Measurements from ENCODE around the gene MCF2L. TPM values are rescaled to one million over a fixed set of nuclear protein-coding genes. Genes with fewer than 3 reads are reported as not detected.

MCF2L gene
- total RNA-seq, 2 donors from 2014 or later, result 47.6 to 64.7 TPM

GRCh38 chr13:112930192-112930591 lies 38.8 kb upstream of the MCF2L start:
- H3K4me3 ChIP-seq, result no peak overlapping the region
- no peaks in the 10 kb centered on the region for H3K9me3 ChIP-seq
- no peak for DNase-seq (ENCODE audit: low spot score)
- no peaks in the 10 kb centered on the region for H3K4me1 ChIP-seq (replicated peaks)
- no peaks in the 10 kb centered on the region for H3K36me3 ChIP-seq
- TF ChIP-seq CTCF (IDR thresholded peaks at IDR 0.05) (no peak), POLR2AphosphoS5 (IDR thresholded peaks at IDR 0.05) (no peak), POLR2A (IDR thresholded peaks at IDR 0.05) (no peak)
- no peaks in the 10 kb centered on the region for H3K27me3 ChIP-seq (replicated peaks; ENCODE audit: insufficient read depth)
- intact Hi-C loops (cut with DNase I), result no loop called here
- no peak overlapping the region for H3K27ac ChIP-seq

GRCh38 chr13:112931028-112931934 lies 37.7 kb upstream of the MCF2L start:
- peak; percentile 67 for DNase-seq (ENCODE audit: low spot score)
- no peaks in the 10 kb centered on the region for H3K27me3 ChIP-seq (replicated peaks; ENCODE audit: insufficient read depth)

DNA sequence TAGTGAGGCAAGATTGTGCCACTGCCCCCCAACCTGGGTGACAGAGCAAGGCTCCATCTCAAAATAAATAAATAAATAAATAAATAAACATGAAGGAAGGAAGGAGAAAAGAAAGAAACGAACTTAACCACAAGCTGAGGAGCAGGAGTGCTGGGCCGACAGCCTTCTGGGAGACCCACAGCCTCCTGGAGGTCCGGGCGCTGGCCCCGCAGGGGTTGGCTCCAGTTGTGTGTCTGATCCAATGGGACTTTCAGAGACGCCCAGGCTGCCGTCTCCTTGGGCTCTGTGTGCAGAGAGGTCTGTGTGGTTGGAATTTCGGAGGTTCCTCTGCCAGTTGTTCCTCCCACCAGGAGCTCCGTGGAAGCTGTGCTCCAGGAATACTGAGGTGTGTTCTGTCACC lies 36.0 kb upstream of the MCF2L start:
- no peak overlapping the region for H3K4me3 ChIP-seq
- TF ChIP-seq CTCF (IDR thresholded peaks at IDR 0.05) (no peak), POLR2A (IDR thresholded peaks at IDR 0.05) (no peak), POLR2AphosphoS5 (IDR thresholded peaks at IDR 0.05) (no peak)
- no peak overlapping the region for H3K27ac ChIP-seq
- no peaks in the 10 kb centered on the region for H3K27me3 ChIP-seq (replicated peaks; ENCODE audit: insufficient read depth)
- H3K4me1 ChIP-seq (replicated peaks), result no peaks in the 10 kb centered on the region
- H3K9me3 ChIP-seq, result no peaks in the 10 kb centered on the region
- H3K36me3 ChIP-seq, result no peaks in the 10 kb centered on the region
- no peak for DNase-seq (ENCODE audit: low spot score)
- WGBS, result 84% methylated on average over 9 of the region's 9 CpGs
- intact Hi-C loops (cut with DNase I), result no loop called here

More at GRCh38 chr13:112931028-112931934, 37.7 kb upstream of the MCF2L start:
- WGBS, result 27% methylated on average over 31 of the region's 32 CpGs
- Histone ChIP-seq H3K4me3 (peak overlapping the region in 1 of 2 donors; percentile 23), H3K36me3 (no peaks in the 10 kb centered on the region), H3K9me3 (no peaks in the 10 kb centered on the region), H3K4me1 (replicated peaks) (no peaks in the 10 kb centered on the region), H3K27ac (peak overlapping the region; percentile 66 to 75)
- peak; percentile 34 to 75 (median 60) for TF ChIP-seq CTCF (IDR thresholded peaks at IDR 0.05)
- peak; percentile 51 for TF ChIP-seq POLR2AphosphoS5 (IDR thresholded peaks at IDR 0.05)
- no peak for TF ChIP-seq POLR2A (IDR thresholded peaks at IDR 0.05)
- intact Hi-C loops (cut with DNase I), result no loop called here

GRCh38 chr13:112933649-112934048 lies 35.4 kb upstream of the MCF2L start:
- H3K4me3 ChIP-seq, result no peak overlapping the region
- no peaks in the 10 kb centered on the region for H3K27me3 ChIP-seq (replicated peaks; ENCODE audit: insufficient read depth)
- no peaks in the 10 kb centered on the region for H3K4me1 ChIP-seq (replicated peaks)
- WGBS, result 89% methylated on average over 7 of the region's 7 CpGs
- TF ChIP-seq CTCF (IDR thresholded peaks at IDR 0.05) (no peak), POLR2AphosphoS5 (IDR thresholded peaks at IDR 0.05) (no peak), POLR2A (IDR thresholded peaks at IDR 0.05) (no peak)
- no peaks in the 10 kb centered on the region for H3K36me3 ChIP-seq
- H3K9me3 ChIP-seq, result no peaks in the 10 kb centered on the region
- DNase-seq (ENCODE audit: low spot score), result no peak
- intact Hi-C loops (cut with DNase I), result no loop called here
- no peak overlapping the region for H3K27ac ChIP-seq

DNA sequence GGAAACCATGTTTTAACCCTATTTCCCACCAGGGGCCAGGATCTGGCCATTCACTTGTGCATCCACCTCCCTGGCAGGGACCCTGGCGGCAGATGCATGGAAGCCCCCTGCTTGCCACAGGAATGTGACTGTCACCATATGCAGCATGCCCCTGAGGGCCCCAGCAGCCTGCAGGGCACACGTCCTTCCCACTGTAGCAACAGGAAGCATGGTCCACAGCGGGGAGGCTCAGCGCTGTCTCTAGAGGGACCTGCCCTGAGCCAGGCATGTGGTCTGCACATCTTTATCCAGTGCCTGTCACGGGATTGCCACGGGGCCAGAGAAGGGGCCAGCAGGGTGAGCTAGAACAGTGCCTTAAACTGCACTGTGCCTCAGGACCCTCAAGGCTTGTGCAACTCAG lies 34.9 kb upstream of the MCF2L start:
- no peaks in the 10 kb centered on the region for H3K27me3 ChIP-seq (replicated peaks; ENCODE audit: insufficient read depth)
- no peak overlapping the region for H3K27ac ChIP-seq
- no peak for DNase-seq (ENCODE audit: low spot score)
- H3K4me1 ChIP-seq (replicated peaks), result no peaks in the 10 kb centered on the region
- TF ChIP-seq CTCF (IDR thresholded peaks at IDR 0.05) (no peak), POLR2AphosphoS5 (IDR thresholded peaks at IDR 0.05) (no peak), POLR2A (IDR thresholded peaks at IDR 0.05) (no peak)
- H3K4me3 ChIP-seq, result no peak overlapping the region
- intact Hi-C loops (cut with DNase I), result no loop called here
- H3K9me3 ChIP-seq, result no peaks in the 10 kb centered on the region
- 75% methylated on average over 6 of the region's 6 CpGs for WGBS
- no peaks in the 10 kb centered on the region for H3K36me3 ChIP-seq
